CD4-positive, alpha-beta T cell treated with Interferon gamma for 1 hour (primary cell): Measurements from ENCODE around the gene PCDHB7.
"Not testable (repeated sequence)": the region's sequence is repeated elsewhere in the genome, so short reads cannot be mapped to it uniquely, and the experiment has no call there.

Experiments
- DNase-seq: peaks from one replicate; pipeline ENCODE4 v3.0.0-alpha.2; 2020

The PCDHB7 gene

GRCh38 chr5:141172381-141173204 is at the start of gene PCDHB7:
PCDHB7 (plus strand) TSS chr5:141172644; CDS start chr5:141172836, 192 bp downstream.
- DNase-seq: no peak

- not testable (repeated sequence) for DNase-seq
Observed at GRCh38 chr5:141123396-141124135, 48.9 kb upstream of the PCDHB7 start.

GRCh38 chr5:141127305-141127704 is 45.1 kb upstream of the PCDHB7 start:
- no peak for DNase-seq

GRCh38 chr5:141135030-141135717 is 37.3 kb upstream of the PCDHB7 start, which contains the start of gene PCDHB5:
PCDHB5 (plus strand) TSS chr5:141135206; CDS start chr5:141135435, 229 bp downstream.
- no peak for DNase-seq

- no peak for DNase-seq
Observed at GRCh38 chr5:141135718-141136266, 36.7 kb upstream of the PCDHB7 start.

- not testable (repeated sequence) for DNase-seq
Observed at GRCh38 chr5:141137346-141137745, 35.1 kb upstream of the PCDHB7 start.

GRCh38 chr5:141149812-141150211 is 22.6 kb upstream of the PCDHB7 start, which contains the start of gene PCDHB6:
PCDHB6 (plus strand) TSS chr5:141150057; CDS start chr5:141150258, 201 bp downstream.
- no peak for DNase-seq

GRCh38 chr5:141150224-141150992 is 22.0 kb upstream of the PCDHB7 start:
- no peak for DNase-seq

- DNase-seq: no peak
Observed at GRCh38 chr5:141150993-141151325, 21.5 kb upstream of the PCDHB7 start.

- DNase-seq: not testable (repeated sequence)
Observed at GRCh38 chr5:141151632-141152031, 20.8 kb upstream of the PCDHB7 start.

GRCh38 chr5:141152096-141152495 is 20.3 kb upstream of the PCDHB7 start:
- DNase-seq: not testable (repeated sequence)

- DNase-seq: no peak
Observed at GRCh38 chr5:141155540-141156374, 16.7 kb upstream of the PCDHB7 start.

- DNase-seq: not testable (repeated sequence)
Observed at GRCh38 chr5:141157356-141157755, 15.1 kb upstream of the PCDHB7 start.

GRCh38 chr5:141157901-141158300 is 14.5 kb upstream of the PCDHB7 start:
- DNase-seq: not testable (repeated sequence)

- not testable (repeated sequence) for DNase-seq
Observed at GRCh38 chr5:141174291-141175104, 2.1 kb downstream of the PCDHB7 start.

GRCh38 chr5:141175933-141176332 is 3.5 kb downstream of the PCDHB7 start:
- DNase-seq: no peak

GRCh38 chr5:141177577-141178191 is 5.2 kb downstream of the PCDHB7 start, which contains the start of gene PCDHB8:
PCDHB8 (plus strand) TSS chr5:141177790; CDS start chr5:141178035, 245 bp downstream.
- not testable (repeated sequence) for DNase-seq

GRCh38 chr5:141179371-141179770 is 6.9 kb downstream of the PCDHB7 start:
- not testable (repeated sequence) for DNase-seq

GRCh38 chr5:141179876-141180275 is 7.4 kb downstream of the PCDHB7 start:
- not testable (repeated sequence) for DNase-seq

- DNase-seq: no peak
Observed at GRCh38 chr5:141180313-141180712, 7.9 kb downstream of the PCDHB7 start.
